ENCODE results near the gene KCNIP4.

DNA sequence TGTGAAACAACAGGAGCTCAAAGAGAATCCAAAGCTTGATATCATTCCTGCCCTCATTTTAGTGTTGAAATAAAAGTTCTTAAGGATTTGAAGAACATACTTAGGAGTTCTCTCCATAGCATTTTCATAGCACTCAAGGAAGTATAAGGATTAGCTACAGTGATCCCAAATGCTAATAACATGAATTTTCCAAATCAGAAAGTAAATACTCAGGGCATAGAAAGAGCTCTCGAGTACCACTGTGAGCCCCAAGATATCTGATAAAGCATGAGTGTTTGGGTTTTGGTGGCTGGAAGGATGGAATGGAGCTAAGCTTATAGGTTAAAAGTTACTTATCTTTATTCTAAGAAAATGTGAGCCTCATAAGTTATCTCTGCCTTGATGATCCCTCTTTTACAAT, 584.9 kb downstream of the KCNIP4 start:
- TF ChIP-seq GTF2F1 (IDR thresholded peaks at IDR 0.05; ENCODE audit: low read depth, low read length) (no peak), E2F3 (CRISPR knock-in tag; IDR thresholded peaks at IDR 0.05) (no peak), MCM5 (IDR thresholded peaks at IDR 0.05; ENCODE audit: low read depth) (no peak), SIRT6 (IDR thresholded peaks at IDR 0.05; ENCODE audit: low read depth, low read length) (no peak)
